ENCODE measurements around the gene CACNA2D4.

Gene CACNA2D4

GRCh38 chr12:1929241-1929984, 11.0 kb upstream of the CACNA2D4 start:
- in situ Hi-C loops (cut with MboI; ENCODE audit: low sequenced_read_pairs), result no loop called here
- Histone ChIP-seq H3K36me3 (replicated peaks) (no peaks in the 10 kb centered on the region), H3K4me1 (no peaks in the 10 kb centered on the region), H3K27me3 (ENCODE audit: low read depth) (no peaks in the 10 kb centered on the region), H3K9me3 (no peaks in the 10 kb centered on the region), H3K4me3 (no peak overlapping the region)
- peak in 1 of 2 experiments; percentile 2 for DNase-seq (ENCODE audit: low spot score in 2 of 2)

GRCh38 chr12:1928439-1929121, 10.1 kb upstream of the CACNA2D4 start:
- in situ Hi-C loops (cut with MboI; ENCODE audit: low sequenced_read_pairs), result no loop called here
- Histone ChIP-seq H3K27me3 (ENCODE audit: low read depth) (no peaks in the 10 kb centered on the region), H3K4me3 (no peak overlapping the region), H3K4me1 (no peaks in the 10 kb centered on the region), H3K9me3 (no peaks in the 10 kb centered on the region), H3K36me3 (replicated peaks) (no peaks in the 10 kb centered on the region)
- DNase-seq (ENCODE audit: low spot score in 2 of 2), result peak in 1 of 2 experiments; percentile 2

DNA sequence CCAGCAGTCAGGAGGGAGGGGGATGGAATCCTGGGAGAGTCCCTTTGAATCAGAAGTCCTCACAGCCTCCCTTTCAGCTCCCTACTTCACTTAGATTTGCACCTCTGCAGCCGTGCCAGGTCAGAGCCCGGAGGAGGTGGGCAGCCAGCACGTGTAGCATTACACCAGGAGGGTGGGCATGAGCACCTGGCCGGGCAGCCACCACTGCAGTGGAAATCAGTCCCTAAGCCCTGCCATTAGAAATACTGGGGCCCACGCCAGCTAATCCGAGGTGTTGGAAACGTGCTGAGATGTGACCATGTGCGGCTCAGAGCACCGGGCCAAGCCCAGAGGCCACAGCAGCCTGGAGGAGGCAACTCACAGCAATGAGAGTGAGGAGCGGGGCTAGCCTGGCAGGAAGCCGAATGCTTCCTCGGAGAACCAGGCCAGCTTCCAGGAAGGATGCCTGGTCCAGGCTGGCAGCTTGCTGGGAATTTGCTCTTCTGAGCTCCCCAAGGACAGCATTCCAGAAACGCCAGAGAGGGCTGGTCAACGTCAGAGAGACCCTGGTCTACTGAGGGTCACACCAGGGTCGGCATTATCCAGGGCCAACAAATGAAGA, 9.4 kb upstream of the CACNA2D4 start:
- in situ Hi-C loops (cut with MboI; ENCODE audit: low sequenced_read_pairs), result no loop called here
- Histone ChIP-seq H3K9me3 (no peaks in the 10 kb centered on the region), H3K27me3 (ENCODE audit: low read depth) (no peaks in the 10 kb centered on the region), H3K4me1 (no peaks in the 10 kb centered on the region), H3K4me3 (no peak overlapping the region), H3K36me3 (replicated peaks) (no peaks in the 10 kb centered on the region)
- no peak for DNase-seq (ENCODE audit: low spot score in 2 of 2)

DNA sequence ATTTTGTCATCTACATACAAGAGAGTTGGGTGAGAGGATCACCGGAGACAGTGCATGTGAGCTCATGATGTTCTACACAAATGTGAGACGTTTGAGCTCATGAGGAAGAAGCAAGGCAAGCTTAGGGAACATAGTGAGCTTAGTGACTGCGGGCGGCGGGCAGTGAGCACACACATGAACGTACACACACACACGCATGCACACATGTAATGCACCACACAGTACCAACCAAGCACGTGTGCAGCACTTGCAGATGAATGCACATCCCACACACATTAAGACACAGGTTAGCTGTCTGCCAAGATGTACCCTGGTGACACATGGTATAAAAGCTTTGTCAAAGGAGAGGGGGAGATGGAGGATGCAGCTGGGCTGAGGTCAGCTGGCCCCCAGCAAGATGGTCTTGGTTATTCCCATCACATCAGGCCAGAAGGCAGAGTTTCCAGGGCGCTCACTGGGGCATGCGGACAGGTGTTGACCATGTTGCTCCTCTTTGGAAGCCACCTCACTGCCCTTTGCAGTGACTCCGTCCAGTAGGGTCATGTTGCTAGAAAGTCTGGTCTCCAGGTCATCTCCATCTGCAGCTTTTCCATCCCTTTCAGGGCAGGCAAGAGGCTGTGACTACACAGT, 8.7 kb upstream of the CACNA2D4 start:
- in situ Hi-C loops (cut with MboI; ENCODE audit: low sequenced_read_pairs), result no loop called here
- no peak for DNase-seq (ENCODE audit: low spot score in 2 of 2)

DNA sequence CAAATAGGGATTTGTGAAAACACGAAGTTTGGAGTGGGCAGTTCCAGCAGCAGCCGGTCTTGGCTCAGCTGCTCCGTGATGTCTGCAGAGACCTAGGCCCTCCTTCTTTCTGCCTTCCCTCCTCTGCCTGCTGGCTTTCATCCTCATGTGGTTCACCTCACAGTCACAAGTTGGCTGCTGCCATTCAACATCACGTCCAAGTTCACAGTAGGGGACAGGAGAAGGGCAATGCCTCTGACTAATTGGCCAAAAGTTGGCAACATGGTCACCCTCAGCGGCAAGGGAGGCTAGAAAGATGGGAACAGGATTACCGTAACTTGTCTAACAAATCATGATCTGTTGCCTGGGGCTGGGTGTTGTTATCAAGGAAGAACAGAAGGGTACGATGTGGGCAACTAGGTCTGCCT, 7.8 kb upstream of the CACNA2D4 start:
- DNase-seq (ENCODE audit: low spot score in 2 of 2), result peak in 1 of 2 experiments; percentile 3
- Histone ChIP-seq H3K36me3 (replicated peaks) (no peaks in the 10 kb centered on the region), H3K4me1 (no peaks in the 10 kb centered on the region), H3K9me3 (no peaks in the 10 kb centered on the region), H3K4me3 (no peak overlapping the region), H3K27me3 (ENCODE audit: low read depth) (no peaks in the 10 kb centered on the region)
- in situ Hi-C loops (cut with MboI; ENCODE audit: low sequenced_read_pairs), result no loop called here

More for the DNA sequence above, 8.7 kb upstream of the CACNA2D4 start:
- Histone ChIP-seq H3K9me3 (no peaks in the 10 kb centered on the region), H3K4me3 (no peak overlapping the region), H3K27me3 (ENCODE audit: low read depth) (no peaks in the 10 kb centered on the region), H3K4me1 (no peaks in the 10 kb centered on the region), H3K36me3 (replicated peaks) (no peaks in the 10 kb centered on the region)

- in situ Hi-C loops (cut with MboI; ENCODE audit: low sequenced_read_pairs), result no loop called here
- Histone ChIP-seq H3K9me3 (no peaks in the 10 kb centered on the region), H3K27me3 (ENCODE audit: low read depth) (no peaks in the 10 kb centered on the region), H3K4me3 (no peak overlapping the region), H3K36me3 (replicated peaks) (no peaks in the 10 kb centered on the region), H3K4me1 (no peaks in the 10 kb centered on the region)
- DNase-seq (ENCODE audit: low spot score in 2 of 2), result no peak
These were observed 7.2 kb upstream of the CACNA2D4 start for GRCh38 chr12:1925684-1926006.

- DNase-seq (ENCODE audit: low spot score in 2 of 2), result no peak
- H3K4me1 ChIP-seq, result no peaks in the 10 kb centered on the region
- H3K36me3 ChIP-seq (replicated peaks), result no peaks in the 10 kb centered on the region
- H3K9me3 ChIP-seq, result no peaks in the 10 kb centered on the region
- H3K4me3 ChIP-seq, result no peak overlapping the region
- in situ Hi-C loops (cut with MboI; ENCODE audit: low sequenced_read_pairs), result no loop called here
- H3K27me3 ChIP-seq (ENCODE audit: low read depth), result no peaks in the 10 kb centered on the region
These were observed 6.7 kb upstream of the CACNA2D4 start for GRCh38 chr12:1924996-1925683.

- Histone ChIP-seq H3K9me3 (no peaks in the 10 kb centered on the region), H3K4me3 (no peak overlapping the region), H3K27me3 (ENCODE audit: low read depth) (no peaks in the 10 kb centered on the region), H3K4me1 (no peaks in the 10 kb centered on the region), H3K36me3 (replicated peaks) (no peaks in the 10 kb centered on the region)
- in situ Hi-C loops (cut with MboI; ENCODE audit: low sequenced_read_pairs), result no loop called here
- DNase-seq (ENCODE audit: low spot score in 2 of 2), result no peak
These were observed 4.5 kb upstream of the CACNA2D4 start for GRCh38 chr12:1922985-1923384.

GRCh38 chr12:1922075-1922709, 3.7 kb upstream of the CACNA2D4 start:
- Histone ChIP-seq H3K4me3 (no peak overlapping the region), H3K9me3 (no peaks in the 10 kb centered on the region), H3K36me3 (replicated peaks) (no peaks in the 10 kb centered on the region), H3K4me1 (no peaks in the 10 kb centered on the region), H3K27me3 (ENCODE audit: low read depth) (no peaks in the 10 kb centered on the region)
- DNase-seq (ENCODE audit: low spot score in 2 of 2), result no peak
- in situ Hi-C loops (cut with MboI; ENCODE audit: low sequenced_read_pairs), result no loop called here

- H3K9me3 ChIP-seq, result no peaks in the 10 kb centered on the region
- no peak overlapping the region for H3K4me3 ChIP-seq
- in situ Hi-C loops (cut with MboI; ENCODE audit: low sequenced_read_pairs), result no loop called here
- DNase-seq (ENCODE audit: low spot score in 2 of 2), result no peak
- H3K4me1 ChIP-seq, result no peaks in the 10 kb centered on the region
- no peaks in the 10 kb centered on the region for H3K27me3 ChIP-seq (ENCODE audit: low read depth)
- no peaks in the 10 kb centered on the region for H3K36me3 ChIP-seq (replicated peaks)
These were observed 2.5 kb upstream of the CACNA2D4 start for GRCh38 chr12:1920971-1921370.

GRCh38 chr12:1920436-1920835, 2.0 kb upstream of the CACNA2D4 start:
- Histone ChIP-seq H3K27me3 (ENCODE audit: low read depth) (no peaks in the 10 kb centered on the region), H3K36me3 (replicated peaks) (no peaks in the 10 kb centered on the region), H3K4me3 (no peak overlapping the region), H3K9me3 (no peaks in the 10 kb centered on the region), H3K4me1 (no peaks in the 10 kb centered on the region)
- in situ Hi-C loops (cut with MboI; ENCODE audit: low sequenced_read_pairs), result no loop called here
- DNase-seq (ENCODE audit: low spot score in 2 of 2), result no peak

DNA sequence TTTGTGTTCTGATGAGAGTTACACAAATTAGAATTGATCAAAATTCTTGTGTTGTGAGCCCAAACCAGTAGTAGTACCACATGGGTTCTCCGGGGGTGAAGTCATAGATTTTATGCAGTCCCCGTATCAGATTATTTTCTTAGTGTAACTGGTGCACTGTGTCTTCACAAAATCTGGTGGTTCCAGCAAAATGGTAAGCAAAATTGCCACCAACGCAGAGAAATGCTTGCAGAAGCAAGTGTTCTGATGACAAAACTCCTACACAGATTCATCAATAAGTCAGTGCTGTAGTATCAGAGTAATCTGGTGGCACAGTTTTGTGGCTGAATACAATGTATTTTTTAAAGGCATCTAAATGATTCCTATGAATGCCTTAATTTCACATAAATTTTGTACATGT, 1.3 kb upstream of the CACNA2D4 start:
- no peak overlapping the region for H3K4me3 ChIP-seq
- H3K36me3 ChIP-seq (replicated peaks), result no peaks in the 10 kb centered on the region
- in situ Hi-C loops (cut with MboI; ENCODE audit: low sequenced_read_pairs), result no loop called here
- H3K27me3 ChIP-seq (ENCODE audit: low read depth), result no peaks in the 10 kb centered on the region
- no peaks in the 10 kb centered on the region for H3K9me3 ChIP-seq
- no peak for DNase-seq (ENCODE audit: low spot score in 2 of 2)
- no peaks in the 10 kb centered on the region for H3K4me1 ChIP-seq

GRCh38 chr12:1919284-1919683, 832 bp upstream of the CACNA2D4 start:
- Histone ChIP-seq H3K4me1 (no peaks in the 10 kb centered on the region), H3K9me3 (no peaks in the 10 kb centered on the region), H3K36me3 (replicated peaks) (no peaks in the 10 kb centered on the region), H3K27me3 (ENCODE audit: low read depth) (no peaks in the 10 kb centered on the region), H3K4me3 (no peak overlapping the region)
- no peak for DNase-seq (ENCODE audit: low spot score in 2 of 2)
- in situ Hi-C loops (cut with MboI; ENCODE audit: low sequenced_read_pairs), result no loop called here

Data from HAP-1 (cell line).